Testis (tissue), 2 donors: Measurements from ENCODE around the gene CEMIP.

ENCODE experiments used
- POLR2A ChIP-seq: fragments of 450-650 bp; IDR thresholded peaks from one replicate; pipeline ENCODE4 v1.6.1; 2017; ENCODE audit warnings: antibody characterized with exemption, mild to moderate bottlenecking, moderate library complexity
- TF ChIP-seq, protein P1 (sequence below), 3 experiments: fragments of 450-650 bp in 2 of 3; fragments of 200-600 bp in 1 of 3; sonication (generic) in 1 of 3; IDR thresholded peaks; one replicate each; pipeline ENCODE4 v1.5.1; 2016 to 2019; ENCODE audit warnings: antibody characterized with exemption in 3 of 3, mild to moderate bottlenecking in 2 of 3, moderate library complexity in 1 of 3

DNA sequence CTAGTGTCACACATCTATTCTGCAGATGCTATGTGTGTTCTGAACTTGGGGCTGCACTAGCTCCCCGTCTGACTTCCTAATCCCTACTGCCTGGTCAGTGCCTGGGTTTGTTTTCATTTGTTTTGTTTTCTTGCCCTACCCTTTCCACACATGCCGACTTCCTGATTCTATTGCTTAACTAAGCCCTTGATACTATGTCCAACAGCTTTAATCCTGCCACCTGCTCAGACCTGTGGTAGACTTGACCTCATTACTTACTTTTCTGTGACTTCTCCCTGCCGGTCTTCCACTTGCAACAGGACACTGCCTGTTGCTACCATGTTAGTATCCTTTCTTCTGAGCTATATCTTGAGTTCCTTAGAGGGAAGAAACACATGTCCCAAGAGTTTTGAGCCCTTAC, 39.3 kb upstream of the CEMIP start:
- no peak for TF ChIP-seq POLR2A
- TF ChIP-seq, protein P1, sequence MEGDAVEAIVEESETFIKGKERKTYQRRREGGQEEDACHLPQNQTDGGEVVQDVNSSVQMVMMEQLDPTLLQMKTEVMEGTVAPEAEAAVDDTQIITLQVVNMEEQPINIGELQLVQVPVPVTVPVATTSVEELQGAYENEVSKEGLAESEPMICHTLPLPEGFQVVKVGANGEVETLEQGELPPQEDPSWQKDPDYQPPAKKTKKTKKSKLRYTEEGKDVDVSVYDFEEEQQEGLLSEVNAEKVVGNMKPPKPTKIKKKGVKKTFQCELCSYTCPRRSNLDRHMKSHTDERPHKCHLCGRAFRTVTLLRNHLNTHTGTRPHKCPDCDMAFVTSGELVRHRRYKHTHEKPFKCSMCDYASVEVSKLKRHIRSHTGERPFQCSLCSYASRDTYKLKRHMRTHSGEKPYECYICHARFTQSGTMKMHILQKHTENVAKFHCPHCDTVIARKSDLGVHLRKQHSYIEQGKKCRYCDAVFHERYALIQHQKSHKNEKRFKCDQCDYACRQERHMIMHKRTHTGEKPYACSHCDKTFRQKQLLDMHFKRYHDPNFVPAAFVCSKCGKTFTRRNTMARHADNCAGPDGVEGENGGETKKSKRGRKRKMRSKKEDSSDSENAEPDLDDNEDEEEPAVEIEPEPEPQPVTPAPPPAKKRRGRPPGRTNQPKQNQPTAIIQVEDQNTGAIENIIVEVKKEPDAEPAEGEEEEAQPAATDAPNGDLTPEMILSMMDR (IDR thresholded peaks at IDR 0.05), result no peak
